CD4-positive, alpha-beta memory T cell (primary cell): ENCODE results near the gene TXNDC17. TPM values are rescaled to one million over a fixed set of nuclear protein-coding genes. Genes with fewer than 3 reads are reported as not detected.
"Not testable (repeated sequence)": the region's sequence is repeated elsewhere in the genome, so short reads cannot be mapped to it uniquely, and the experiment has no call there.

Experiments
- CTCF ChIA-PET: fragments of 350-600 bp; sonication (Branson Sonifier 250); formaldehyde crosslinking; loops from one replicate; lab custom pipeline; 2021; ENCODE audit warnings: inconsistent platforms; ENCODE audit not compliant: partially characterized antibody; lab: Charles Lee
- POLR2A ChIA-PET: fragments of 350-600 bp; sonication (Branson Sonifier 250); formaldehyde crosslinking; loops from one replicate; lab custom pipeline; 2021; ENCODE audit not compliant: partially characterized antibody; lab: Charles Lee
- DNase-seq, 5 donors: peaks; one replicate each; pipeline versions ENCODE4 v3.0.0 to v3.0.0-alpha.2; 2020 to 2022; ENCODE audit warnings: mixed read lengths in 1 of 5
- H3K27ac ChIP-seq: one replicate; pipeline ENCODE4 v1.7.0; 2013; ENCODE audit warnings: low read depth, low read length
- H3K27me3 ChIP-seq: 2 replicates; pipeline ENCODE4 v1.7.0; 2013; ENCODE audit warnings: mild to moderate bottlenecking, low read length, moderate library complexity; ENCODE audit not compliant: insufficient read depth
- H3K36me3 ChIP-seq: 2 replicates; pipeline ENCODE4 v1.7.0; 2013; ENCODE audit warnings: mild to moderate bottlenecking, low read length, moderate library complexity; ENCODE audit not compliant: insufficient read depth
- H3K4me1 ChIP-seq: 2 replicates; pipeline ENCODE4 v1.7.0; 2013; ENCODE audit warnings: mild to moderate bottlenecking, low read length, moderate library complexity; ENCODE audit not compliant: insufficient read depth
- H3K4me3 ChIP-seq, 2 donors: one replicate each; pipeline ENCODE4 v1.7.0; 2013; ENCODE audit warnings: low read length in 2 of 2, mild to moderate bottlenecking in 1 of 2
- H3K9me3 ChIP-seq, 2 donors: one replicate each; pipeline ENCODE4 v1.7.0; 2013; ENCODE audit warnings: low read length in 2 of 2, control low read depth in 1 of 2; ENCODE audit not compliant: control insufficient read depth in 1 of 2
- H3K27ac Mint-ChIP-seq, 7 donors: one replicate each; pipeline ENCODE4 v1.8.0; 2020 to 2021; ENCODE audit warnings: mixed read lengths in 7 of 7, mild to moderate bottlenecking in 6 of 7, inconsistent platforms in 3 of 7, moderate library complexity in 3 of 7
- H3K27me3 Mint-ChIP-seq, 2 donors: one replicate each; pipeline ENCODE4 v1.8.0; 2020 to 2021; ENCODE audit warnings: mixed read lengths in 2 of 2
- H3K36me3 Mint-ChIP-seq, 2 donors: one replicate each; pipeline ENCODE4 v1.8.0; 2020 to 2021; ENCODE audit warnings: mixed read lengths in 2 of 2, inconsistent platforms in 1 of 2, mild to moderate bottlenecking in 1 of 2
- H3K4me1 Mint-ChIP-seq, 4 donors: one replicate each; pipeline ENCODE4 v1.8.0; 2020 to 2021; ENCODE audit warnings: mixed read lengths in 4 of 4, mild to moderate bottlenecking in 1 of 4
- H3K4me3 Mint-ChIP-seq, 8 donors: one replicate each; pipeline ENCODE4 v1.8.0; 2020 to 2021; ENCODE audit warnings: mixed read lengths in 8 of 8, mild to moderate bottlenecking in 7 of 8, moderate library complexity in 6 of 8, inconsistent platforms in 3 of 8
- H3K9me3 Mint-ChIP-seq, 8 donors: one replicate each; pipeline ENCODE4 v1.8.0; 2020 to 2021; ENCODE audit warnings: mixed read lengths in 8 of 8, mild to moderate bottlenecking in 5 of 8, inconsistent platforms in 3 of 8, moderate library complexity in 1 of 8
- intact Hi-C: fragments of 100-400 bp; cut with micrococcal nuclease; formaldehyde crosslinking; loops from one replicate; pipeline ENCODE4 v1.15.1; 2023
- microRNA-seq: library from miRNA; unstranded; fragments of <30 nt; microRNA quantifications from one replicate; pipeline ENCODE4 v1.2.0, GENCODE V29; 2021; ENCODE audit warnings: borderline replicate concordance, borderline number of aligned reads, borderline microRNAs expressed, mixed read lengths
- polyA plus RNA-seq, 2 donors: library from polyadenylated mRNA; unstranded; fragments of 300-500 nt; fragmentation: Illumina TruSeq; gene quantifications; one replicate each; pipeline ENCODE4 v1.2.3, GENCODE V29; 2021
- total RNA-seq, 2 experiments: library from RNA; stranded (reverse); gene quantifications; one replicate each; pipeline ENCODE4 v1.2.3, GENCODE V29; 2021

The TXNDC17 gene
- total and polyA plus RNA-seq, 4 experiments from 2014 or later: 17.0 to 122 (median 50.9) TPM

DNA sequence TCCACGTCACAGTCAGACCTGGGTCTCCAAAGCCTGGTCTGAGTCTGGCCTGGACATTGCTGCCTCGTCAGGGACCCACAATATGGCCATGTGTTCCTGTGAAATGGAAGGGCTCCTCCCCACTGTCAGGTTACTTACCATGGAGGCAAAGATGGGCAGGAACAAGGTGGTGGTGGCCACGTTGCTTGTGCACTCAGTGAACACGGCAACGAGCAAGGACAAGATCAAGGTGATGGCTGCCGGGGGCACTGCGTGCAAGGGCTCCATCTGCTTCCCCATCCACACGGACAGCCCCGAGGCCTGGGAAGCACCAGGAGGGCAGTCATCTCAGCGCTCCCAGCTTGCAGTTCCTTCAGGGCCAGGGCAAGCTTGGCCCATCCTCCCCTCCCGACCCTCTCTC is 49.8 kb downstream of the TXNDC17 start:
- no peak overlapping the region for H3K27ac ChIP-seq
- H3K4me3 ChIP-seq: no peak overlapping the region
- no peaks in the 10 kb centered on the region for H3K4me1 ChIP-seq
- intact Hi-C loops: no loop called here
- H3K27me3 ChIP-seq: no peaks in the 10 kb centered on the region
- Mint-ChIP-seq H3K9me3 (no peaks in the 10 kb centered on the region), H3K4me1 (no peaks in the 10 kb centered on the region), H3K27me3 (peaks cover 10 to 44% of the 10 kb centered on the region in 2 donors), H3K36me3 (no peaks in the 10 kb centered on the region), H3K27ac (no peak overlapping the region), H3K4me3 (no peak overlapping the region)
- DNase-seq: no peak
- H3K9me3 ChIP-seq: no peaks in the 10 kb centered on the region
- CTCF ChIA-PET: no interaction called here
- no peaks in the 10 kb centered on the region for H3K36me3 ChIP-seq
- POLR2A ChIA-PET: no interaction called here

DNA sequence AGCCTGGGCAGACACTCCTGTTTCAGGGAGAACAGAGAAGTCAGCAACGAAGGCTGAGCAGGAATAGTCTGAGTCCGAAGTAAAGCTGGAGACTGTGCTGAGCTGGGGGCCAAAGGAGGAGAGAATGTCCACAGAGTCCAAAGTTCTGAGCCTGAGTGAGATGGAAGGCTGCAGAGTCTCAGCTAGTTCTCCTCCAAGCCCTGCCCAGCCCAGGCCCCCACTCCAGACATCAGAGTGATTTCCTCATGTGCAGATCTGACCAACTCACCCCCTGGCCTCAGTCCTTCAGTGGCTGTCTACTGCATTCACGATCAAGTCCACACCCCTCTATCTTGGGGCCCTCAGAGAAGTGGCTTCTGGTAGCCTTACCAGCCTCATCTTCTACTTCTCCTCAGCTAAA is 50.7 kb downstream of the TXNDC17 start:
- ChIA-PET CTCF (no interaction called here), POLR2A (no interaction called here)
- no peaks in the 10 kb centered on the region for H3K4me1 ChIP-seq
- no peaks in the 10 kb centered on the region for H3K36me3 ChIP-seq
- no peak for DNase-seq
- H3K36me3 Mint-ChIP-seq: no peaks in the 10 kb centered on the region
- no peak overlapping the region for H3K4me3 ChIP-seq
- H3K27ac ChIP-seq: no peak overlapping the region
- intact Hi-C loops: no loop called here
- H3K9me3 Mint-ChIP-seq: no peaks in the 10 kb centered on the region
- H3K27ac Mint-ChIP-seq: no peak overlapping the region
- no peaks in the 10 kb centered on the region for H3K4me1 Mint-ChIP-seq
- H3K9me3 ChIP-seq: no peaks in the 10 kb centered on the region
- H3K27me3 ChIP-seq: no peaks in the 10 kb centered on the region
- H3K4me3 Mint-ChIP-seq: no peak overlapping the region
- H3K27me3 Mint-ChIP-seq: peaks cover 10 to 40% of the 10 kb centered on the region in 2 donors

GRCh38 chr17:6691958-6692357 is 51.1 kb downstream of the TXNDC17 start:
- H3K9me3 Mint-ChIP-seq, intact Hi-C loops, H3K27ac ChIP-seq, POLR2A ChIA-PET, CTCF ChIA-PET, H3K36me3 Mint-ChIP-seq, H3K4me1 ChIP-seq, H3K4me1 Mint-ChIP-seq, H3K27me3 ChIP-seq, DNase-seq, H3K9me3 ChIP-seq, H3K4me3 Mint-ChIP-seq, H3K4me3 ChIP-seq, H3K36me3 ChIP-seq: not testable (repeated sequence)
- H3K27ac Mint-ChIP-seq: peak overlapping the region in 1 of 7 donors; percentile 8
- peaks cover 10 to 39% of the 10 kb centered on the region in 2 donors for H3K27me3 Mint-ChIP-seq

Small RNA genes within 50 kb of the gene (microRNA-seq; reads per million reads assigned to microRNA genes)
- gene MIR4520-1 (not detected), gene MIR4520-2 (not detected)

Other genes starting within 250 kb of the TXNDC17 start
- not detected for gene AIPL1, start 205.9 kb upstream of the TXNDC17 start, total RNA-seq
- gene AIPL1, start 205.9 kb upstream of the TXNDC17 start, polyA plus RNA-seq: not detected
- gene PIMREG, start 196.6 kb upstream of the TXNDC17 start, total RNA-seq: not detected
- not detected for gene PIMREG, start 196.6 kb upstream of the TXNDC17 start, polyA plus RNA-seq
- under 1 TPM; 0.29 to 0.50 TPM for gene PITPNM3, start 84.5 kb upstream of the TXNDC17 start, total RNA-seq
- gene PITPNM3, start 84.5 kb upstream of the TXNDC17 start, polyA plus RNA-seq: under 1 TPM in 1 of 2 donors, not detected in 1; 0.05 TPM
- 10 to 100 TPM; 15.6 to 18.6 TPM for gene KIAA0753, start 349 bp upstream of the TXNDC17 start, total RNA-seq
- gene KIAA0753, start 349 bp upstream of the TXNDC17 start, polyA plus RNA-seq: 1 to 10 TPM; 1.8 to 3.4 TPM
- 10 to 100 TPM; 30.8 to 35.8 TPM for gene MED31, start 10.5 kb downstream of the TXNDC17 start, total RNA-seq
- 10 to 100 TPM; 25.6 to 44.7 TPM for gene MED31, start 10.5 kb downstream of the TXNDC17 start, polyA plus RNA-seq
- 1 to 10 TPM; 4.0 to 4.3 TPM for gene C17orf100, start 10.7 kb downstream of the TXNDC17 start, total RNA-seq
- gene C17orf100, start 10.7 kb downstream of the TXNDC17 start, polyA plus RNA-seq: 1 to 10 TPM; 4.3 to 4.7 TPM
- gene SLC13A5, start 72.3 kb downstream of the TXNDC17 start, total RNA-seq: not detected
- not detected for gene SLC13A5, start 72.3 kb downstream of the TXNDC17 start, polyA plus RNA-seq
- 10 to 100 TPM; 91.0 to 99.3 TPM for gene XAF1, start 115.0 kb downstream of the TXNDC17 start, total RNA-seq
- 10 to 100 TPM in 1 of 2 donors, 1 to 10 TPM in 1; 8.0 to 44.0 TPM for gene XAF1, start 115.0 kb downstream of the TXNDC17 start, polyA plus RNA-seq
- under 1 TPM; 0.20 to 0.25 TPM for gene FBXO39, start 135.2 kb downstream of the TXNDC17 start, total RNA-seq
- under 1 TPM in 1 of 2 donors, not detected in 1; 0.14 TPM for gene FBXO39, start 135.2 kb downstream of the TXNDC17 start, polyA plus RNA-seq
- not detected for gene TEKT1, start 190.7 kb downstream of the TXNDC17 start, total RNA-seq
- not detected for gene TEKT1, start 190.7 kb downstream of the TXNDC17 start, polyA plus RNA-seq